Hematopoietic multipotent progenitor cell treated with erythropoietin and hydrocortisone succinate and interleukin-3 and kit ligand, for 4 days (in vitro differentiated cells): ENCODE measurements around the gene CD79A.
A peak's percentile ranks its signal among the peaks of the same experiment; 100 is the strongest.

Source experiments
- DNase-seq: peaks from one replicate; pipeline ENCODE4 v3.0.0-alpha.2; 2015

The CD79A gene

GRCh38 chr19:41876847-41877832 is at the start of gene CD79A:
Gene CD79A (plus strand): TSS chr19:41877279. CDS start chr19:41877305, 26 bp downstream.
- DNase-seq, result peak; percentile 90

GRCh38 chr19:41837981-41838708 is 38.9 kb upstream of the CD79A start:
- no peak for DNase-seq

DNA sequence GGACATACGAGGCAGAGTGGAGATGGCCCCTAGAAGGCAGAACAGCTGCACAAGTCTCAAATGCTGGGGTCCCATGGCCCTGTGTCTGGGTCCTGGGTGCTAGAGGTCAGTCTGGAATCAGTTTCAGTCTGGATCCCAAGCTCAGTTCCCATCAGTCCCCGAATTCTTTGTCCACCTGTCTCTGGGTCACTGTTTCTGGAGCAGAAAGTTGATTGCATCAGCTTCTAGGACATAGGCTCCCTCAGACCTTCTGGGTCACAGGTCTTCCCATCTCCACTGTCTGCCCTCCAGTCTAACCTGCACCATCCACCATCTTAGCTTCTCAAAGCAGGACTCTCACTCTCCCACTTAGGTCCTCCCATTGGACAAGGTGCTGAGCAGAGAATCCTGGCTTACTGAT is 37.9 kb upstream of the CD79A start:
- no peak for DNase-seq

DNA sequence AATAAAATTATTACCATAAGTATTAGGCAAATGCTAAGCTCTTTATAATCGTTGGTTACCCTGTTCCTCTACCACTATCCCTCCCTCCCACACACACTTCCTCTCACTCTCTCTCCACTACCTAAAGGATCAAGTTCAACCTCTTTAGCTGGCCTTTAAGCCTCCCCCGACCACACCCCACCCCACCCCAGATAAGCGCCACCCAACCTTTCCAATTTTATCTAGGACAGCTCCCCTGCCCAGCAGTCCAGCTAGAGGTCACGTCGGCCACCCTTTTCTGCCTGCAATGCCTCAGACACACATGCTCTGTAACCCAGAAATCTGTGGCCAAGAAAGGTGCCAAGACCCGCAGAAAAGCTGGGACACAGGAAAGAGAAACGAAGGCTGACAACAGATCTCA is 33.7 kb upstream of the CD79A start:
- no peak for DNase-seq

GRCh38 chr19:41844601-41845000 is 32.5 kb upstream of the CD79A start, which contains the start of gene LYPD4:
Gene LYPD4 (minus strand): TSS chr19:41844683. CDS start chr19:41839285, 5,398 bp downstream.
- no peak for DNase-seq

GRCh38 chr19:41845001-41845050 is 32.3 kb upstream of the CD79A start, which contains the start of gene DMRTC2:
Gene DMRTC2 (plus strand): TSS chr19:41845042. CDS start chr19:41847429, 2,387 bp downstream.
- no peak for DNase-seq

DNA sequence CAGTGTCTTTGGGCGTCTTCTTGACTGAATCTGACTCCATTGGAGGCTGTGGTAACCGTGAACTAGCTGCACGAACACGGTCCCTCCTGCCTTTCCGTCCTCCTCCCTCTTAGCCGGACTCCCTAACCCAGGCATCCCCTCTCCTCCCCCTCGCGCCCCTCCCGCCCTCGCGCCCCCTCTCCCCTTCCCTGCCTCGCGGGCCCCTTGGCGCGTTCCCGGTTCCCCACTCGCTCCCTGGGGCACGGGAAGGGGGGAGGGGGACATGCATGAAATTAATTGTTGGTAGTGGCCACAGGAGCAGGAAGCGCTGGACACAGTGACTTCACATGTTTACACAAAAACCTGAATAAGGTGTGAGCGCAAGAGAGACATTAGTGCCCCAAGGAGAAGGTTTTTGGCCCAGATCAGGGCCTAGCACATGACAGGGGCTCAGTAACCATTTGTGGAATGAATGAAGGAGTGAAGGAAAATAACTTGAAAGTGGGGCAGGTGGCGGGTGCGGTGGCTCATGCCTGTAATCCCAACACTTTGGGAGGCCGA is 32.0 kb upstream of the CD79A start:
- no peak for DNase-seq

- DNase-seq, result no peak
Observed at GRCh38 chr19:41847351-41848105, 29.6 kb upstream of the CD79A start.

- no peak for DNase-seq
Observed at GRCh38 chr19:41848666-41849065, 28.4 kb upstream of the CD79A start.

DNA sequence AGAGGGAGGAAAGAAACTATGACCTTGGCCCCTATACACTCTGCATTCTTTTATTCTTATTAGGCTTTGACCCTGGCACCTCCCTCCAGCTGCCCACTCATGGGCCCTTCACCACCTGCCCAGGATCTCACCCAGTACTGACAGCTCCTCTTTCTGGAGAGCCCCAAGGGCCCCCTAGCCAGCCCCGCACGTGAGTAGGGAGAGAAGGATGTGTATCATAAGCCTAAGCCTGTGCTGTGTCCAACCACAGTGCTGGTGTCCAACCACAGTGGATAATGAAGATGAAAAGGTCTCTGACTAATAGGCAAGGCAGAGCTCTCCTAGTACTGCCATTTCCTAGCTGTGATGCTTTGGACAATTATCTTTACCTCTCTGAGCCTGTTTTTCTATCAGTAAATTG is 28.0 kb upstream of the CD79A start:
- no peak for DNase-seq

DNA sequence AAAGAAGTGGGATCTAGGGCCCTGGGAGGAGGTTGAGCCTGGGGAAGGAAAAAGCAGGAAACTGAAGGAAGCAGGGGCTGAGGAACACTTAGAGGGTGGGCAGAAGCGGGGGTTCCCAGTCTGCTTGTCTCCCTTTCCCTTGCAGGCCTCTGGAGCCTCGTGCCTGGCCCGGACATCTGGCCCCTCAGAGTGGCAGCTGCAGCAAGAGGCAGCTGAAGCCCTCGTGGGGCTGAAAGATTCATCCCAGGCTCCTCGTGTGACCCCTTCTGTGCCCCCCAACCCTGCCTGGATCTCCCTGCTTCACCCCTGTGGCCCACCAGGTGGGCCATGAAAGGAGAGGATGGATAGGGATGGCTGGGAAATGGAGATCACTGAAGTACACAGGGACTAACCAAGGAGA is 26.7 kb upstream of the CD79A start:
- no peak for DNase-seq

DNA sequence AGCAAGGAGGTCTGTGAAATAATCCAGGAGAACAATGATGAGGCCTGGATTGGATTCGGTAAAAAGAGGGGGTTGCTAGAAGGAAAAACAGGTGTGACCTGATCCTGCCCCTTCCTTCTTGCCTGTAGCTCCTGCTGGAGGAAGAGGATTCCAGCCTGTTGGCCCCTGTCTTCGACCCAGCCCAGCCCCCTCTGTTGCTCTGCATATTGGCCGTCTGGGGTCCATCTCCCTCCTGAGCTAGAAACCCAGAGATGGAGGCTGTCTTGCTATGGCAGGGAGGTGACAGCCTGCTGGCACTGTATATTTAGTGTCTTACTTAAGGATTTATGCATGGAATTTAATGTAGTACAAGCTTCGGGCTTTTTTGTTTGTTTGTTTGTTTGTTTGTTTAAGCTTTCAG is 25.6 kb upstream of the CD79A start:
- DNase-seq, result no peak

GRCh38 chr19:41853344-41853743 is 23.7 kb upstream of the CD79A start:
- no peak for DNase-seq

DNA sequence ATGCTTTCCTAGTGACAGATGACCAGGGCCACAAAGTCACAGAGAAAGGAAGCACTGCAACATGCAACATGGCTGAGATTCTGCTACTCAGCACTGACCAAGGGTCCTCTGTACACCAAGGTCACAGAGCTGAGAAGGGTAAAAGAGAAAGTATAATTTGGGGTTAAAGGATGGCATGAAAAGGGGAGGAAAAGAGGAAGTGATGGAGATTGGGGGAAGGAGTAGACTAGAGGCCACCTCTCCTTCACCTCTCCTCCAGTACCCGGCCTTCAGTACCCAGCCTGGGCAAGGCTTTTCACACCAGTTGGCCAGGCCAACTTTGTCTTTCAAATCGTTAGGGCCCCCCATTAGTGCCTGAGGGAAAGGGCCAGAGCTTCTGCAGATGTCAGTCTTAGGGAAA is 23.3 kb upstream of the CD79A start:
- DNase-seq, result no peak

DNA sequence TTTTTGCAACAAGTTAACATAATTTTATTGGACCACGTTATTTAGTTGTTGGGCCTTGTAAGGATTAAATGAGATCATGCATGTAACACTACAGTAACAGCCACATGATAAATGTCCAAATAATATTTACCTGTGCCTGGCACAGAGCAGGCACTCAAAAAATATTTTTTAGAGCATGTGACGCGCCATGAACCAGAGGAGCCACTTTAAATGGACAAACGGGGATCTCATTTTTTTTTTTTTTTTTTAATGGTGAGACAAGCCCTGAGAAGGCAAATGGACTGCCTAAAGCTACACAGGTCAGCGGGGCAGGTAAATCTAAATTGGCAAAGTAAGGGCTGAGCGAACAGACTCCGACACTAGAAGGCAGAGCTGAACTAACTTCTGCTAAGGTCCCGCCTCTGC is 17.9 kb upstream of the CD79A start:
- no peak for DNase-seq

DNA sequence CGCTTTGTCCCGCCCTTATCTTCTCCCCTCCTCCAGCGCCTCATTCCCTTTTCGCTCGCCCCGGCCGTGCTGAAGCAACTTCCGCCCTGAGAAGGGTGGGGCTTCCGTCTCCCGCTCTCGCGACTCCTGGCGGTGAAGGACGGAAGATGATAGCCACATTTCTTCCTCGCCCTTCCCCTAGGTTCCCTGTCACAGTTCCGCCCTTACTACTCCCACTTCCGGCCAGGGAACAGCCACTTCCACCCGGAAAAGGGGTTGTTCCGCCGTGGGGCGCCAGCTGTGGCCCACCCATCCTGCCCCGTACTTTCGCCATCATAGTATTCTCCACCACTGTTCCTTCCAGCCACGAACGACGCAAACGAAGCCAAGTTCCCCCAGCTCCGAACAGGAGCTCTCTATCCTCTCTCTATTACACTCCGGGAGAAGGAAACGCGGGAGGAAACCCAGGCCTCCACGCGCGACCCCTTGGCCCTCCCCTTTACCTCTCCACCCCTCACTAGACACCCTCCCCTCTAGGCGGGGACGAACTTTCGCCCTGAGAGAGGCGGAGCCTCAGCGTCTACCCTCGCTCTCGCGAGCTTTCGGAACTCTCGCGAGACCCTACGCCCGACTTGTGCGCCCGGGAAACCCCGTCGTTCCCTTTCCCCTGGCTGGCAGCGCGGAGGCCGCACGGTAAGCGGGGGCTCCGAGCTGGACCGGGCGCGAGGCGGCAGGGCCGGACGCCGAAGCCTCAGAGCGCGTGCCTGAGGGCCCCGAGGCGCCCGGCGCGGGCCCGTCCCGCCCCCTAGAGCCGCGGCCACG is 17.3 kb upstream of the CD79A start, which contains the start of gene RPS19:
Gene RPS19, plus strand, starts transcription at position 638 of the 801 bp plus-strand sequence. CDS start 520 bp downstream, outside the sequence.
- DNase-seq, result peak; percentile 99

DNA sequence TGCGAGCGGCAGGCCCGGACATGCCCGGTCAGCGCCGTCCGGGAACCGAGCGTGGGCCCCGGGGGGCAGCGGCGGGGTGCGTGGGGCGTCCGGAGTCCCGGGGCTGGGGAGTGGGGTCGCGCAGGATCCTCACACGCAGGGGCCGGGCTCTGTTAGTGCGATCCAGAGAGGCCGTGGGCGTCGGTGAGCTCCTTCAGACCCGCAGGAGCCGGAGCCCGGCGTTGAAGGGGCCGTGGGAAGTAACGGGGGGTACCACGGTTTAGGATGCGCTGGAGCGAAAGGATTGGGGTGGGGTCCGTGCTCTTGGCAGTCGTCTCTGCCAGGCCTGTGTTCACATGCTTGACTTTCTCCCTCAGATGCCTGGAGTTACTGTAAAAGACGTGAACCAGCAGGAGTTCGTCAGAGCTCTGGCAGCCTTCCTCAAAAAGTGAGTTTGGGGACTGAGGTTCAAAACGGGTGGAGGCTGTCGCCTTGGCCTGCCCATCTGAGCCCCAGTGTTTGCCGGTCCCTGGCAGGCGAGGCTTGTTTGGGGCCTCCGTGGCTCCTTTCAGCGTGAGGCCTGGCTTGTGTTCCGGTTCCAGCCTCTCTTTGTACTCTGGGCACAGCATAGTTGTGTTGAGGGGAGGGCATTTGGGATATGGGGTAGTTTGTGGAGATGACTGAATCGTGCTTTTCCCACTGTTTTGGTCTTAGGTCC is 16.5 kb upstream of the CD79A start:
- DNase-seq, result no peak

DNA sequence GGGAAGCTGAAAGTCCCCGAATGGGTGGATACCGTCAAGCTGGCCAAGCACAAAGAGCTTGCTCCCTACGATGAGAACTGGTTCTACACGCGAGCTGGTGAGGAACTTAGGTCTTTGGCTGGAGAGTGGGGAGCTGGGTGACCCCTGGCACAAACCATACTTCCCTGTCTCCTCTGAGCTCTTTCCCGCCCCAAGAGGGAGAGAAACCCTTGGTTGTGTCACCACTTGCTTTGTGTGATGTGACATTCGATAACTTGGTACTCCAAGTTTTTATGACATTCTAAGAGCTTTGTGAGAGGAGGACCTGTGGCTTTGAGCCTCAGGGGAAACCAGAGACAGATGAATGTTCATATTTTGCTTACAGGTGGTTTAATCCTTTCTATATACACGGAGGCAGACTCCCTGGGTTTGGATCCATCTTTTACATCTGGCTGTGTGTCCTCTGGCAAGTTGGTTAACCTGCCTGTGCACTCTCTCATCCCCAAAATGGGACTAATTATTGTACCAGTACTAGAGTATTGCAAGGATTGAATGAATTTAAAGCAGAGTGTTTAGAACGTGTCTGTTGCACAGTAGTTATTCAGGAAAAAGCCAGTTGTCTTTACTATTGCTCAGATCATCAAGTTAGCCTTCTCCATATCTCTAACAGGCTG is 15.8 kb upstream of the CD79A start:
- no peak for DNase-seq

- no peak for DNase-seq
Observed at GRCh38 chr19:41861846-41862245, 15.2 kb upstream of the CD79A start.

GRCh38 chr19:41862445-41862986 is 14.6 kb upstream of the CD79A start:
- DNase-seq, result no peak
